H1 (cell line): ENCODE results near the gene MAPKAP1. TPM values are rescaled to one million over a fixed set of nuclear protein-coding genes. Genes with fewer than 3 reads are reported as not detected.

Experiments used
- CTCF ChIA-PET: fragments of 300-600 bp; sonication (Branson Sonifier 250); formaldehyde crosslinking; loops from one replicate; lab custom pipeline; 2021; ENCODE audit not compliant: partially characterized antibody; lab: Charles Lee
- POLR2A ChIA-PET: fragments of 300-600 bp; sonication (Branson Sonifier 250); formaldehyde crosslinking; loops from one replicate; lab custom pipeline; 2021; ENCODE audit warnings: inconsistent platforms; ENCODE audit not compliant: partially characterized antibody; lab: Charles Lee
- DNase-seq, 2 experiments: peaks; one replicate each; pipeline versions ENCODE4 v3.0.0 to v3.0.0-alpha.2; 2010 to 2022; ENCODE audit warnings: low spot score in 2 of 2, low read depth in 1 of 2, mixed read lengths in 1 of 2
- FAIRE-seq: peaks from 2 replicates; lab custom pipeline; 2011; peaks lifted over from hg19 to GRCh38; lab: Jason Lieb, UNC
- H2AFZ ChIP-seq: 2 replicates; pipeline ENCODE4 v1.8.1; 2012; ENCODE audit warnings: low read length, inconsistent platforms
- H2AK5ac ChIP-seq: 2 replicates; pipeline ENCODE4 v1.6.1; 2013; ENCODE audit warnings: low read depth, low read length
- H2BK120ac ChIP-seq: replicated peaks from 2 replicates; pipeline ENCODE3; 2013; ENCODE audit warnings: low read depth, low read length, inconsistent platforms
- H2BK12ac ChIP-seq: 2 replicates; pipeline ENCODE4 v1.6.1; 2013; ENCODE audit warnings: low read depth, low read length
- H2BK15ac ChIP-seq: 2 replicates; pipeline ENCODE4 v1.6.1; 2013; ENCODE audit warnings: low read length
- H2BK20ac ChIP-seq: 2 replicates; pipeline ENCODE4 v1.6.1; 2013; ENCODE audit warnings: low read length
- H2BK5ac ChIP-seq: 2 replicates; pipeline ENCODE4 v1.6.1; 2013; ENCODE audit warnings: low read depth, low read length
- H3K14ac ChIP-seq: 2 replicates; pipeline ENCODE4 v1.6.1; 2013; ENCODE audit warnings: inconsistent platforms; ENCODE audit not compliant: insufficient read length
- H3K18ac ChIP-seq: 2 replicates; pipeline ENCODE4 v1.6.1; 2013; ENCODE audit warnings: low read length; ENCODE audit errors: extremely low read depth
- H3K23ac ChIP-seq: 2 replicates; pipeline ENCODE4 v1.6.1; 2013; ENCODE audit warnings: inconsistent platforms; ENCODE audit not compliant: insufficient read length
- H3K23me2 ChIP-seq: 2 replicates; pipeline ENCODE4 v1.6.1; 2013; ENCODE audit warnings: low read depth, low read length
- H3K27ac ChIP-seq: 2 replicates; pipeline ENCODE4 v1.6.1; 2011; ENCODE audit warnings: low read depth, low read length, inconsistent platforms
- H3K27me3 ChIP-seq, 4 experiments: replicated peaks in 1 of 4; 1 replicate in 1 of 4; 2 replicates in 3 of 4; pipeline versions ENCODE4 v1.6.1 to v1.8.1; 2011 to 2013; ENCODE audit warnings: low read length in 3 of 4, mild to moderate bottlenecking in 3 of 4, inconsistent platforms in 2 of 4, mixed read lengths in 2 of 4, moderate library complexity in 1 of 4; ENCODE audit not compliant: control insufficient read depth in 3 of 4, insufficient read depth in 3 of 4; ENCODE audit errors: extremely low read depth in 1 of 4
- H3K36me3 ChIP-seq, 4 experiments: 2 replicates each; pipeline versions ENCODE4 v1.6.1 to v1.8.1; 2011 to 2013; ENCODE audit warnings: mild to moderate bottlenecking in 4 of 4, low read length in 3 of 4, moderate library complexity in 2 of 4, control low read depth in 1 of 4, inconsistent platforms in 1 of 4; ENCODE audit not compliant: insufficient read depth in 4 of 4, control insufficient read depth in 2 of 4
- H3K4ac ChIP-seq: replicated peaks from 2 replicates; pipeline ENCODE3; 2013; ENCODE audit warnings: low read length, low read depth, mixed read lengths, inconsistent platforms; ENCODE audit not compliant: insufficient read length
- H3K4me1 ChIP-seq, 4 experiments: replicated peaks in 1 of 4; 1 replicate in 1 of 4; 2 replicates in 3 of 4; pipeline versions ENCODE4 v1.6.1 to v1.8.1; 2011 to 2013; ENCODE audit warnings: low read length in 3 of 4, inconsistent platforms in 2 of 4, mixed read lengths in 1 of 4; ENCODE audit not compliant: insufficient read depth in 4 of 4, control insufficient read depth in 3 of 4
- H3K4me2 ChIP-seq, 2 experiments: 2 replicates each; pipeline versions ENCODE4 v1.6.1 to v1.8.1; 2011 to 2013; ENCODE audit warnings: low read depth in 2 of 2, low read length in 2 of 2, control low read depth in 1 of 2, inconsistent platforms in 1 of 2, mild to moderate bottlenecking in 1 of 2; ENCODE audit not compliant: insufficient read depth in 1 of 2
- H3K4me3 ChIP-seq, 4 experiments: fragments of 200-600, 300-600 bp in 1 of 4; sonication (generic), shearing (Covaris generic), sonication (Bioruptor Twin) in 1 of 4; 2 replicates each; pipeline versions ENCODE4 v1.5.1 to v1.8.1; 2011 to 2016; ENCODE audit warnings: low read length in 4 of 4, low read depth in 3 of 4, control low read depth in 2 of 4, inconsistent platforms in 2 of 4, mild to moderate bottlenecking in 2 of 4, mixed read lengths in 1 of 4, moderate library complexity in 1 of 4; ENCODE audit not compliant: insufficient read depth in 2 of 4; ENCODE audit errors: extremely low read depth in 1 of 4
- H3K56ac ChIP-seq: replicated peaks from 2 replicates; pipeline ENCODE3; 2013; ENCODE audit warnings: low read depth, mild to moderate bottlenecking, mixed read lengths, low read length, inconsistent platforms; ENCODE audit not compliant: insufficient read length
- H3K79me1 ChIP-seq: 2 replicates; pipeline ENCODE4 v1.6.1; 2013; ENCODE audit warnings: low read depth, low read length, control low read depth
- H3K79me2 ChIP-seq, 2 experiments: 2 replicates each; pipeline versions ENCODE4 v1.6.1 to v1.8.1; 2012 to 2013; ENCODE audit warnings: low read length in 2 of 2, mild to moderate bottlenecking in 2 of 2, inconsistent platforms in 1 of 2; ENCODE audit not compliant: insufficient read depth in 2 of 2, control insufficient read depth in 1 of 2
- H3K9ac ChIP-seq, 4 experiments: replicated peaks in 1 of 4; 1 replicate in 1 of 4; 2 replicates in 3 of 4; pipeline versions ENCODE4 v1.6.1 to v1.8.1; 2011 to 2013; ENCODE audit warnings: low read depth in 3 of 4, low read length in 3 of 4, control low read depth in 2 of 4, mild to moderate bottlenecking in 2 of 4, moderate library complexity in 2 of 4, inconsistent platforms in 1 of 4; ENCODE audit errors: extremely low read depth in 1 of 4
- H3K9me3 ChIP-seq, 2 experiments: 2 replicates each; pipeline versions ENCODE4 v1.6.1 to v1.8.1; 2012 to 2013; ENCODE audit warnings: mild to moderate bottlenecking in 2 of 2, moderate library complexity in 2 of 2, control low read depth in 1 of 2, inconsistent platforms in 1 of 2, low read depth in 1 of 2, low read length in 1 of 2, mixed read lengths in 1 of 2; ENCODE audit not compliant: insufficient read depth in 2 of 2
- H4K20me1 ChIP-seq, 2 experiments: replicated peaks in 1 of 2; 2 replicates each; pipeline versions ENCODE3 to v1.8.1; 2011 to 2013; ENCODE audit warnings: inconsistent platforms in 2 of 2, low read length in 2 of 2, mild to moderate bottlenecking in 1 of 2; ENCODE audit not compliant: insufficient read depth in 2 of 2, control insufficient read depth in 1 of 2
- H4K5ac ChIP-seq: 2 replicates; pipeline ENCODE4 v1.6.1; 2013; ENCODE audit warnings: low read length, low read depth, mixed read lengths, inconsistent platforms; ENCODE audit not compliant: insufficient read length
- H4K8ac ChIP-seq: 2 replicates; pipeline ENCODE4 v1.8.0; 2013; ENCODE audit warnings: mild to moderate bottlenecking, moderate library complexity, low read length, inconsistent platforms; ENCODE audit not compliant: insufficient read depth; ENCODE audit errors: extremely low read depth
- H4K91ac ChIP-seq: replicated peaks from 2 replicates; pipeline ENCODE3; 2013; ENCODE audit warnings: low read length, mixed read lengths, inconsistent platforms; ENCODE audit not compliant: insufficient read length
- ASH2L ChIP-seq: fragments of 200-600, 300-600 bp; sonication (generic); IDR thresholded peaks from one replicate; pipeline ENCODE4 v1.7.1; 2017; ENCODE audit warnings: low read length
- SIN3A ChIP-seq, 2 experiments: IDR thresholded peaks in 1 of 2; conservative IDR thresholded peaks in 1 of 2; 2 replicates each; pipeline ENCODE4 v1.6.1; 2011 to 2012; ENCODE audit warnings: low read length in 2 of 2, improper control_type of control experiment in 1 of 2, low read depth in 1 of 2, mild to moderate bottlenecking in 1 of 2
- SUZ12 ChIP-seq: fragments of 200-600 bp; sonication (generic); IDR thresholded peaks from 2 replicates; pipeline ENCODE4 v1.6.1; 2012; ENCODE audit warnings: mild to moderate bottlenecking, inconsistent platforms, low read length, moderate library complexity, mixed read lengths
- WGBS, 2 experiments: shearing (Covaris generic) in 1 of 2; methylation state at CpG; one replicate each; pipeline versions ENCODE4 v1.1.6 to v1.1.7; 2013 to 2015; ENCODE audit warnings: low lambda C conversion rate in 2 of 2, mixed read lengths in 2 of 2, inconsistent platforms in 1 of 2, low coverage in 1 of 2, missing lambda C conversion rate in 1 of 2; ENCODE audit not compliant: insufficient replicate concordance in 2 of 2, insufficient coverage in 1 of 2, insufficient read length in 1 of 2; ENCODE audit errors: extremely low coverage in 1 of 2, missing lambda C conversion rate in 1 of 2; 5-methylcytosine and 5-hydroxymethylcytosine counted together
- polyA plus RNA-seq, 7 experiments: library from polyadenylated mRNA; depleted of rRNA in 3 of 7; stranded (reverse) in 5 of 7; unstranded in 2 of 7; fragments of >200 nt in 5 of 7; fragments of 200-250 nt in 2 of 7; gene quantifications; 1 replicate in 5 of 7; 2 replicates in 1 of 7; 4 replicates in 1 of 7; pipeline versions ENCODE4 v1.2.1 to v1.2.3, GENCODE V29; 2011 to 2013; ENCODE audit warnings: missing spikeins in 2 of 7, mixed read lengths in 2 of 7
- total RNA-seq: library from RNA; stranded (reverse); fragmentation: NEBNext Ultra II Directional; extraction: Animal tissue kit (Norgen Biotek cat#: 25700); gene quantifications from 2 replicates; pipeline ENCODE4 v1.2.1, GENCODE V29; 2021
- TF ChIP-seq, protein P1 (sequence below): IDR thresholded peaks from 2 replicates; pipeline ENCODE4 v1.6.1; 2012; ENCODE audit warnings: inconsistent platforms

Gene MAPKAP1
- total and polyA plus RNA-seq, 2 of the 8 experiments (the other 6 are each of a cell fraction or from before 2014, with no cell fraction given) = 79.2 to 140 TPM

GRCh38 chr9:125732562-125732961 is 25.6 kb upstream of the MAPKAP1 start:
- CTCF ChIA-PET = no interaction called here
- Histone ChIP-seq H3K56ac (no peak overlapping the region), H3K4me3 (no peak overlapping the region), H3K27ac (no peak overlapping the region), H4K20me1 (no peaks in the 10 kb centered on the region), H3K4me1 (peaks cover 0 to 4% (median 2%) of the 10 kb centered on the region in 4 experiments; a peak in 3 of 7 replicates), H2BK12ac (no peak overlapping the region), H4K5ac (no peak overlapping the region), H3K9me3 (no peaks in the 10 kb centered on the region), H3K4ac (no peak overlapping the region), H2BK5ac (no peak overlapping the region), H2AK5ac (no peak overlapping the region), H4K8ac (no peak overlapping the region), H3K79me2 (no peaks in the 10 kb centered on the region), H4K91ac (no peak overlapping the region), H2BK120ac (no peak overlapping the region), H3K27me3 (no peaks in the 10 kb centered on the region), H3K4me2 (peak overlapping the region in 1 of 2 experiments; percentile 37; a peak in 1 of 4 replicates), H2BK15ac (0 out of 2 replicates have a peak overlapping the region, but pooled peaks have one; percentile 61), H2AFZ (no peak overlapping the region), H3K79me1 (no peaks in the 10 kb centered on the region), H3K18ac (no peak overlapping the region; the same call in 1 of the 2 replicates), H3K9ac (no peak overlapping the region), H3K14ac (no peak overlapping the region), H3K36me3 (no peaks in the 10 kb centered on the region), H3K23me2 (no peaks in the 10 kb centered on the region), H2BK20ac (no peak overlapping the region), H3K23ac (no peak overlapping the region)
- DNase-seq (peak in 1 of 2 experiments; percentile 54), FAIRE-seq (no peak)
- WGBS, 2 experiments = 88% methylated on average over 2 of the region's 2 CpGs; no CpG with 5 or more reads in 1 of the 2 experiments
- POLR2A ChIA-PET = interaction anchor here (0.6 to 1.4 kb wide), 2 partner anchors 13 to 40 kb away, joined by 4 to 6 read pairs; no protein-coding TSS in a partner anchor
- TF ChIP-seq SIN3A (conservative IDR thresholded peaks at IDR 0.05 in 1 of 2, IDR thresholded peaks at IDR 0.05 in 1 of 2; ENCODE audit: low read depth in 1 of 2, low read length in 2 of 2) (peak in 1 of 2 experiments; percentile 77; a peak in 2 of 4 replicates), SUZ12 (no peak), ASH2L (peak; percentile 29)
- TF ChIP-seq, protein P1, sequence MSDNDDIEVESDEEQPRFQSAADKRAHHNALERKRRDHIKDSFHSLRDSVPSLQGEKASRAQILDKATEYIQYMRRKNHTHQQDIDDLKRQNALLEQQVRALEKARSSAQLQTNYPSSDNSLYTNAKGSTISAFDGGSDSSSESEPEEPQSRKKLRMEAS = no peak
